ENCODE results near the gene HOXD1. TPM values are rescaled to one million over a fixed set of nuclear protein-coding genes. Genes with fewer than 3 reads are reported as not detected.

The HOXD1 gene
- total RNA-seq, 1 donor from 2014 or later = 1.2 TPM

DNA sequence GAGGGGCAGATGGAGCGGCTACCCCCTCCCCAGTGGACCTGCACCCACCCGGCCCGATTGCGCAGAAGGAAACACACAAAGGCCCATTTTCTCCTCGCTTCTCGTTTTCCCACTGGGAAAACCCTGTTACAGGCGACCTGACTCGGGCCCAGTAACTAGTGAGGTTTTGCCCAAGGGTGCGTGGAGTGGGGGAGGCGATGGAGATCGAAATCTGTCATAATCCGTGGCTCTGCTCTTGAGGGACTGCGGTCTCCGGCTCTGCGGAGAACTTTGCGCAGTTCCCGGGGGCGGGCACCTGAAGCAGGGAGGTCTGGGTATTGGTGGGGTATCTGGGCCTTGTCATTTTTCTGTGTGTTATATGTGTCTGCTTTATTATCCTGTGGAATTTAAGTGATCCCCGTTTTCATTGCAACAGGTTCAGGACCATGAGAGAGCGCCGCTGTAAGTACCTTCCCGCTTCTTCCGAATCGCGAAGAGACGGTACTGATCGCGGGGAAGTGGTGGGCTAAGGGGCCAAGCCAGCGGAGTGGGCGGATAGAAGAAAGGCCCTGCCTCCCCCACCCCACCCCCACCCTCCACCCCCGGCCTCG, 41.2 kb upstream of the HOXD1 start:
- intact Hi-C loops (cut with DNase I) = no loop called here
- Histone ChIP-seq H3K36me3 (no peaks in the 10 kb centered on the region), H3K9me3 (no peaks in the 10 kb centered on the region), H3K4me3 (no peak overlapping the region), H3K27ac (no peak overlapping the region), H3K4me1 (no peaks in the 10 kb centered on the region), H3K27me3 (no peaks in the 10 kb centered on the region)
- TF ChIP-seq POLR2A (IDR thresholded peaks at IDR 0.05) (no peak), POLR2AphosphoS5 (IDR thresholded peaks at IDR 0.05; ENCODE audit: insufficient read depth in 1 of 2, low read depth in 1 of 2) (no peak)
- TF ChIP-seq, protein P1, sequence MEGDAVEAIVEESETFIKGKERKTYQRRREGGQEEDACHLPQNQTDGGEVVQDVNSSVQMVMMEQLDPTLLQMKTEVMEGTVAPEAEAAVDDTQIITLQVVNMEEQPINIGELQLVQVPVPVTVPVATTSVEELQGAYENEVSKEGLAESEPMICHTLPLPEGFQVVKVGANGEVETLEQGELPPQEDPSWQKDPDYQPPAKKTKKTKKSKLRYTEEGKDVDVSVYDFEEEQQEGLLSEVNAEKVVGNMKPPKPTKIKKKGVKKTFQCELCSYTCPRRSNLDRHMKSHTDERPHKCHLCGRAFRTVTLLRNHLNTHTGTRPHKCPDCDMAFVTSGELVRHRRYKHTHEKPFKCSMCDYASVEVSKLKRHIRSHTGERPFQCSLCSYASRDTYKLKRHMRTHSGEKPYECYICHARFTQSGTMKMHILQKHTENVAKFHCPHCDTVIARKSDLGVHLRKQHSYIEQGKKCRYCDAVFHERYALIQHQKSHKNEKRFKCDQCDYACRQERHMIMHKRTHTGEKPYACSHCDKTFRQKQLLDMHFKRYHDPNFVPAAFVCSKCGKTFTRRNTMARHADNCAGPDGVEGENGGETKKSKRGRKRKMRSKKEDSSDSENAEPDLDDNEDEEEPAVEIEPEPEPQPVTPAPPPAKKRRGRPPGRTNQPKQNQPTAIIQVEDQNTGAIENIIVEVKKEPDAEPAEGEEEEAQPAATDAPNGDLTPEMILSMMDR (IDR thresholded peaks at IDR 0.05) = no peak
- DNase-seq (ENCODE audit: extremely low spot score in 2 of 2) = no peak

DNA sequence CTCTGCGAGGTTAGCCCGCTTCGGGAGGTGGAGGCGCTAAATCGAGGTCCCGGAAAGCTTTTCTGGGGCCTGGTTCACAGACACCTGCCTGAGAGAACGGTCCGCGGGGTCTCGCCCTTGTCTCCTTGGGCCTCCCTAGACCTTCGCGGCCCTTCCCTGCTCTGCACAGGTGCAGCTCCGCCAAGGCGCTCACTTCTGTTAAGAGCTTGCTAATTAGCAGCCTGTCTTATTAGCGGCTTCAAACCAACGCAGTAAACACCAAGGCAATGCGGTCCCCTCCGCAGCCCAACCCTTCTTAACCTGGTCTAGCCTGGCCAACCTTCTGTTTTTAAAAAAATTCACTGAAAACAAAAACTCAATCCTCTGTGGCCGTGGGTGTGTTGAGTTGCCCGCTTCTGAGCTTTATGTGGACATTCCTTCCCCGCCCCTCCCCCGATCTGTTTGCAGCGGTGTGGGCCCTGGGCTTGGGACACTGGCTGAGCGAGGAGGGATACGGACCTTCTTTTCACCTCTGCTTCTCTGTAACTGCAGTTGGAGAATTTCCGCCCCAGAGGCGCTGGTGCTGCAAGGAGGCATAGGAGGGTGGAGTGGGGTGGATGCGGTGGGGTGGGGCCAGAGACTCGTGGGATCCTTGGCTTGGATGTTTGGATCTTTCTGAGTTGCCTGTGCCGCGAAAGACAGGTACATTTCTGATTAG, 40.5 kb upstream of the HOXD1 start:
- Histone ChIP-seq H3K4me3 (no peak overlapping the region), H3K36me3 (no peaks in the 10 kb centered on the region), H3K27ac (no peak overlapping the region), H3K4me1 (no peaks in the 10 kb centered on the region), H3K27me3 (no peaks in the 10 kb centered on the region), H3K9me3 (no peaks in the 10 kb centered on the region)
- intact Hi-C loops (cut with DNase I) = no loop called here
- no peak for DNase-seq (ENCODE audit: extremely low spot score in 2 of 2)
- TF ChIP-seq POLR2AphosphoS5 (IDR thresholded peaks at IDR 0.05; ENCODE audit: insufficient read depth in 1 of 2, low read depth in 1 of 2) (no peak), POLR2A (IDR thresholded peaks at IDR 0.05) (no peak)
- TF ChIP-seq, protein P1 (IDR thresholded peaks at IDR 0.05) = no peak

DNA sequence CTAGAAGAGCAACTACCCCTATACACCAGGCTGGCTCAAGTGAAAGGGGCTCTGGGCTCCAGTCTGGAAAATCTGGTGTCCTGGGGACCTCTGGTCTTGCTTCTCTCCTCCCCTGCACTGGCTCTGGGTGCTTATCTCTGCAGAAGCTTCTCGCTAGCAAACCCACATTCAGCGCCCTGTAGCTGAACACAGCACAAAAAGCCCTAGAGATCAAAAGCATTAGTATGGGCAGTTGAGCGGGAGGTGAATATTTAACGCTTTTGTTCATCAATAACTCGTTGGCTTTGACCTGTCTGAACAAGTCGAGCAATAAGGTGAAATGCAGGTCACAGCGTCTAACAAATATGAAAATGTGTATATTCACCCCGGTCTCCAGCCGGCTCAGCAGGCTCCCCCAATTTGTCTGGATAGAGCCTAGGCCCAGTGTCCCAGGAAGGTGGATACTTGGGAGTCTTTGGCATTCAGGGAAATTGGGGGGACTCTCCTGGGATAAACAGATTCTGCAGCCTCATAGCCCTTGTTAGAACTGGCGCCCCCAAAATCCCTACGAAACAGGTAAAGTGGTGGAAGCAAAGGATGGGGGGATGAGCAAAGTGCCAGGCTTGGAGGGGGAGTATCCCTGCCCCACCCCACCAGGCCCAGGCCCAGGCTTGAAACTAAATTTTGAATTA, 39.6 kb upstream of the HOXD1 start:
- TF ChIP-seq, protein P1 (IDR thresholded peaks at IDR 0.05) = no peak
- TF ChIP-seq POLR2A (IDR thresholded peaks at IDR 0.05) (no peak), POLR2AphosphoS5 (IDR thresholded peaks at IDR 0.05; ENCODE audit: insufficient read depth in 1 of 2, low read depth in 1 of 2) (no peak)
- no peaks in the 10 kb centered on the region for H3K36me3 ChIP-seq
- no peaks in the 10 kb centered on the region for H3K9me3 ChIP-seq
- no peak overlapping the region for H3K4me3 ChIP-seq
- H3K27ac ChIP-seq = no peak overlapping the region
- intact Hi-C loops (cut with DNase I) = no loop called here
- H3K27me3 ChIP-seq = no peaks in the 10 kb centered on the region
- DNase-seq (ENCODE audit: extremely low spot score in 2 of 2) = no peak
- no peaks in the 10 kb centered on the region for H3K4me1 ChIP-seq

DNA sequence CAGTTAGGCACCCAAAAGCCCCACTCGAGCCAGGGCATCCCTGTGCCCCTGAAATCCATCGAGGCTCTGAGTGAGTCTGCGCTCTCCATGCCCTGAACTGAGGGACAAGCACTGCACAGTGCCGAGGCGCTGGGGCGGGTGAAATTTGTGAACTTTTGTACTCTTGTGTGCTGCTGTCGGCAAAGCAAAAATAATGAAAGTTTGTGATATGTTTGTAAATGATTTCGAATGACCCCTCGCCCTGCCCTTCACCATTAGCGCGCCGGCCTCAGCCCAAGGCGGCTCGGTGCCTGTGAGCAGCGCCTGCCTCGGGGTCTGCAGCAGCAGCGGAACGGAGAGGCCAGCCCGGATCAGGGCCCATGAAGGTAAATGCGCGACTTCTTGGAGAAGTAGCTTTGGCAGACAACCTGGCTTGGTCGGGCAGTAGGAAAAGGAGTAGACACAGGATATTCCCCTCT, 39.0 kb upstream of the HOXD1 start:
- no peaks in the 10 kb centered on the region for H3K9me3 ChIP-seq
- no peaks in the 10 kb centered on the region for H3K4me1 ChIP-seq
- H3K4me3 ChIP-seq = no peak overlapping the region
- H3K27me3 ChIP-seq = no peaks in the 10 kb centered on the region
- no peak for TF ChIP-seq POLR2A (IDR thresholded peaks at IDR 0.05)
- TF ChIP-seq, protein P1 (IDR thresholded peaks at IDR 0.05) = no peak
- TF ChIP-seq POLR2AphosphoS5 (IDR thresholded peaks at IDR 0.05; ENCODE audit: insufficient read depth in 1 of 2, low read depth in 1 of 2) = no peak
- no peak for DNase-seq (ENCODE audit: extremely low spot score in 2 of 2)
- no peaks in the 10 kb centered on the region for H3K36me3 ChIP-seq
- H3K27ac ChIP-seq = no peak overlapping the region
- intact Hi-C loops (cut with DNase I) = no loop called here

Data from vagina (tissue), 2 donors.